Measurements from ENCODE around the gene PALM3. TPM values are rescaled to one million over a fixed set of nuclear protein-coding genes. Genes with fewer than 3 reads are reported as not detected.
"Not testable (repeated sequence)": the region's sequence is repeated elsewhere in the genome, so short reads cannot be mapped to it uniquely, and the experiment has no call there.

PALM3 gene
- total and polyA plus RNA-seq, 2 donors (not counting 1 experiment from before 2014, with no cell fraction given), result 0.02 to 1.3 TPM

DNA sequence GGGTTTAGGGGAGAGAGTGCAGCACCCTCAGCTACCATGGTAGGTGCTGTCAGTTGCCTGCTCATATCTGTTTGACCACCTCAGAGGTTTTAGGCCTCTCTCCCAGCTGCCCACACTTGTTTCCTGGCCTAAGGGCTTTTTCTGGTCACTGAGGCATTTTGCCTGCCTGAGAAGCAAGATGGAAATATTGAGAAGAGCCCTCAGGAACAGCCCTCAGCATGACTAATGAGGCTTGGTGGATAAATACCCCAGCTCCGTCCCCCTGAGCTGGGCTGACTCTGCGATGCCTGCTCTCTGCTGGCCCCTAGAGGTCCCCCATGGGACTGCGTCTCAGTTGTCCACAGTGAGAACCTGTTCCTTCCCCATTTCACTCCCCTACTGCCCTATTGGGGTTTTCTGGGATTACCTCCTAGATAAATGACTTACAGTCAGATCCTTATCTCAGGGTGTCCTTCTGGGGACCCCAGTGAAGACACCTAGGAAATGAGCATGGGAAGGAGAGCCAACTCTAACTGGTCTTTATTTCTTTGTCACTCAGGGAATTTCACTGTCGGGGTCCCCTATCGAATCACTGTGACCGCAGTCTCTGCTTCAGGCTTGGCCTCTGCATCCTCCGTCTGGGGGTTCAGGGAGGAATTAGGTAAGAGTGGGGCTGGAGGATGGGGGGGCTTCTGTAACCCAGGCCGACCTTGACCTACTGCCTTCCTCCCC is 13.3 kb downstream of the PALM3 start:
- no peak overlapping the region for H3K4me2 ChIP-seq (ENCODE audit: extremely low read depth, insufficient read depth, low read length)
- no peaks in the 10 kb centered on the region for H3K36me3 ChIP-seq (ENCODE audit: control insufficient read depth, insufficient read depth, low read length)
- H3K4me3 ChIP-seq (replicated peaks in 1 of 4; ENCODE audit: control extremely low read depth in 1 of 4, insufficient read depth in 1 of 4, low read depth in 3 of 4, low read length in 4 of 4), result no peak overlapping the region
- no peak overlapping the region for H3K9ac ChIP-seq (ENCODE audit: insufficient read depth, low read length)
- H4K20me1 ChIP-seq (ENCODE audit: control insufficient read depth, extremely low read depth, insufficient read depth, low read length), result no peaks in the 10 kb centered on the region
- H3K27me3 ChIP-seq (ENCODE audit: control insufficient read depth, insufficient read depth, low read length), result no peaks in the 10 kb centered on the region
- H2AFZ ChIP-seq (ENCODE audit: low read length), result no peak overlapping the region
- no peaks in the 10 kb centered on the region for H3K9me3 ChIP-seq (ENCODE audit: control insufficient read depth, insufficient read depth, low read depth, low read length)
- no peak overlapping the region for H3K27ac ChIP-seq (ENCODE audit: insufficient read depth, low read length)
- no peak for TF ChIP-seq EZH2 (IDR thresholded peaks at IDR 0.05; ENCODE audit: low read length, missing control alignments)
- TF ChIP-seq, protein P1, sequence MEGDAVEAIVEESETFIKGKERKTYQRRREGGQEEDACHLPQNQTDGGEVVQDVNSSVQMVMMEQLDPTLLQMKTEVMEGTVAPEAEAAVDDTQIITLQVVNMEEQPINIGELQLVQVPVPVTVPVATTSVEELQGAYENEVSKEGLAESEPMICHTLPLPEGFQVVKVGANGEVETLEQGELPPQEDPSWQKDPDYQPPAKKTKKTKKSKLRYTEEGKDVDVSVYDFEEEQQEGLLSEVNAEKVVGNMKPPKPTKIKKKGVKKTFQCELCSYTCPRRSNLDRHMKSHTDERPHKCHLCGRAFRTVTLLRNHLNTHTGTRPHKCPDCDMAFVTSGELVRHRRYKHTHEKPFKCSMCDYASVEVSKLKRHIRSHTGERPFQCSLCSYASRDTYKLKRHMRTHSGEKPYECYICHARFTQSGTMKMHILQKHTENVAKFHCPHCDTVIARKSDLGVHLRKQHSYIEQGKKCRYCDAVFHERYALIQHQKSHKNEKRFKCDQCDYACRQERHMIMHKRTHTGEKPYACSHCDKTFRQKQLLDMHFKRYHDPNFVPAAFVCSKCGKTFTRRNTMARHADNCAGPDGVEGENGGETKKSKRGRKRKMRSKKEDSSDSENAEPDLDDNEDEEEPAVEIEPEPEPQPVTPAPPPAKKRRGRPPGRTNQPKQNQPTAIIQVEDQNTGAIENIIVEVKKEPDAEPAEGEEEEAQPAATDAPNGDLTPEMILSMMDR (conservative IDR thresholded peaks at IDR 0.05 in 1 of 2, IDR thresholded peaks at IDR 0.05 in 1 of 2; ENCODE audit: low read depth in 1 of 2, low read length in 2 of 2), result peak; percentile 77 to 86
- no peaks in the 10 kb centered on the region for H3K79me2 ChIP-seq (ENCODE audit: control insufficient read depth, insufficient read depth, low read length)
- DNase-seq (ENCODE audit: low read depth in 2 of 2), result peak in 1 of 2 donors; percentile 10
- H3K4me1 ChIP-seq (ENCODE audit: control insufficient read depth, extremely low read depth, insufficient read depth, low read length), result no peaks in the 10 kb centered on the region

- H3K4me2 ChIP-seq (ENCODE audit: extremely low read depth, insufficient read depth, low read length); H3K79me2 ChIP-seq (ENCODE audit: control insufficient read depth, insufficient read depth, low read length); H3K27me3 ChIP-seq (ENCODE audit: control insufficient read depth, insufficient read depth, low read length); H3K4me3 ChIP-seq (replicated peaks in 1 of 4; ENCODE audit: control extremely low read depth in 1 of 4, insufficient read depth in 1 of 4, low read depth in 3 of 4, low read length in 4 of 4); H3K9ac ChIP-seq (ENCODE audit: insufficient read depth, low read length); DNase-seq (ENCODE audit: low read depth in 2 of 2); H3K36me3 ChIP-seq (ENCODE audit: control insufficient read depth, insufficient read depth, low read length); H3K4me1 ChIP-seq (ENCODE audit: control insufficient read depth, extremely low read depth, insufficient read depth, low read length); H4K20me1 ChIP-seq (ENCODE audit: control insufficient read depth, extremely low read depth, insufficient read depth, low read length); H3K27ac ChIP-seq (ENCODE audit: insufficient read depth, low read length); H3K9me3 ChIP-seq (ENCODE audit: control insufficient read depth, insufficient read depth, low read depth, low read length); H2AFZ ChIP-seq (ENCODE audit: low read length): not testable (repeated sequence)
Observed at GRCh38 chr19:14047866-14048265, 14.0 kb downstream of the PALM3 start.

- not testable (repeated sequence) for H3K36me3 ChIP-seq (ENCODE audit: control insufficient read depth, insufficient read depth, low read length); H3K4me3 ChIP-seq (replicated peaks in 1 of 4; ENCODE audit: control extremely low read depth in 1 of 4, insufficient read depth in 1 of 4, low read depth in 3 of 4, low read length in 4 of 4); H3K27ac ChIP-seq (ENCODE audit: insufficient read depth, low read length); H3K4me1 ChIP-seq (ENCODE audit: control insufficient read depth, extremely low read depth, insufficient read depth, low read length); H3K4me2 ChIP-seq (ENCODE audit: extremely low read depth, insufficient read depth, low read length); H3K27me3 ChIP-seq (ENCODE audit: control insufficient read depth, insufficient read depth, low read length); H4K20me1 ChIP-seq (ENCODE audit: control insufficient read depth, extremely low read depth, insufficient read depth, low read length); H3K9me3 ChIP-seq (ENCODE audit: control insufficient read depth, insufficient read depth, low read depth, low read length); H3K79me2 ChIP-seq (ENCODE audit: control insufficient read depth, insufficient read depth, low read length); H3K9ac ChIP-seq (ENCODE audit: insufficient read depth, low read length)
- peak overlapping the region; percentile 24 for H2AFZ ChIP-seq (ENCODE audit: low read length)
- peak; percentile 43 to 70 for DNase-seq (ENCODE audit: low read depth in 2 of 2)
- TF ChIP-seq, protein P1 (conservative IDR thresholded peaks at IDR 0.05 in 1 of 2, IDR thresholded peaks at IDR 0.05 in 1 of 2; ENCODE audit: low read depth in 1 of 2, low read length in 2 of 2), result peak; percentile 47 to 62
Observed at GRCh38 chr19:14042659-14043608, 18.9 kb downstream of the PALM3 start.
